Sigmoid colon (tissue), 4 donors: ENCODE results near the gene ETS1.

Experiments
- EP300 ChIP-seq, 4 donors: sonication (generic); formaldehyde crosslinking; IDR thresholded peaks; one replicate each; pipeline ENCODE4 v1.6.1; 2017; ENCODE audit warnings: antibody characterized with exemption in 4 of 4
- POLR2A ChIP-seq, 2 donors: fragments of 450-650 bp; IDR thresholded peaks; one replicate each; pipeline ENCODE4 v1.6.1; 2016; ENCODE audit warnings: antibody characterized with exemption in 2 of 2, mild to moderate bottlenecking in 2 of 2, moderate library complexity in 2 of 2
- POLR2AphosphoS5 ChIP-seq, 4 donors: sonication (generic); formaldehyde crosslinking; IDR thresholded peaks; one replicate each; pipeline ENCODE4 v1.6.1; 2017; ENCODE audit warnings: antibody characterized with exemption in 4 of 4
- TF ChIP-seq, protein P1 (sequence below), 4 experiments: fragments of 450-650 bp in 3 of 4; fragments of 200-600 bp in 1 of 4; IDR thresholded peaks; one replicate each; pipeline ENCODE4 v1.5.1; 2016 to 2019; ENCODE audit warnings: antibody characterized with exemption in 4 of 4, mild to moderate bottlenecking in 3 of 4, moderate library complexity in 2 of 4

DNA sequence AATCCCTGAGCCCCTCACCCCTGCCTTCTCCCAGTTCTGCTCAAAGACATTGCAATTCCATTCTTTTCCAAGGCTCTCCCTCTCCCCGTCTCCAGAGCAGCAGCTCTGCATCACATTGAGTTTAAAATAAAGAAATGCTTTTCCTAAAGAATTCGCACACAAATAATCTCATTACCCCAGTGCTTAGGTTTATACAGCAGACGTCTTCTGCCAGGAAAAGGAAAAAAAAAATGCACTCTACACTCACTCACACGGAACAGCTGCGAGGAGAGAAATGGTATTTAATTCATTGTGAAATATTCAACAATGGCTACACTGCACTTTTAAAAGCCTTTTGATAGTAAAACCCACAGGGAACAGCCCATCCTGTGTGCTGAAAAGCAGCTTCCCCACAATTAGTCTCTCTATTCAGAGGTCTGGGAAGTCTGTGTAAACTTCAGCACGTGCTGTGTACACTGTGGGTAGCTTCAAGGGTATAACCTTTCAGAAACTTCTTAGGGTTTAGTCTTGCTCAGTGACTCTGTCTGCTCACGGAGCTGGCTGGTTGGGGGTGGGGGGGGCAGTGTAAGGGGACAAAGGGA, 42.8 kb downstream of the ETS1 start:
- no peak for TF ChIP-seq POLR2A (IDR thresholded peaks at IDR 0.05)
- TF ChIP-seq, protein P1, sequence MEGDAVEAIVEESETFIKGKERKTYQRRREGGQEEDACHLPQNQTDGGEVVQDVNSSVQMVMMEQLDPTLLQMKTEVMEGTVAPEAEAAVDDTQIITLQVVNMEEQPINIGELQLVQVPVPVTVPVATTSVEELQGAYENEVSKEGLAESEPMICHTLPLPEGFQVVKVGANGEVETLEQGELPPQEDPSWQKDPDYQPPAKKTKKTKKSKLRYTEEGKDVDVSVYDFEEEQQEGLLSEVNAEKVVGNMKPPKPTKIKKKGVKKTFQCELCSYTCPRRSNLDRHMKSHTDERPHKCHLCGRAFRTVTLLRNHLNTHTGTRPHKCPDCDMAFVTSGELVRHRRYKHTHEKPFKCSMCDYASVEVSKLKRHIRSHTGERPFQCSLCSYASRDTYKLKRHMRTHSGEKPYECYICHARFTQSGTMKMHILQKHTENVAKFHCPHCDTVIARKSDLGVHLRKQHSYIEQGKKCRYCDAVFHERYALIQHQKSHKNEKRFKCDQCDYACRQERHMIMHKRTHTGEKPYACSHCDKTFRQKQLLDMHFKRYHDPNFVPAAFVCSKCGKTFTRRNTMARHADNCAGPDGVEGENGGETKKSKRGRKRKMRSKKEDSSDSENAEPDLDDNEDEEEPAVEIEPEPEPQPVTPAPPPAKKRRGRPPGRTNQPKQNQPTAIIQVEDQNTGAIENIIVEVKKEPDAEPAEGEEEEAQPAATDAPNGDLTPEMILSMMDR (IDR thresholded peaks at IDR 0.05) = no peak
- TF ChIP-seq EP300 (IDR thresholded peaks at IDR 0.05) = no peak
- peak in 1 of 4 donors; percentile 16 for TF ChIP-seq POLR2AphosphoS5 (IDR thresholded peaks at IDR 0.05)
